GM10847 (cell line): ENCODE results near the gene TMBIM1.

ENCODE experiments used
- POLR2A ChIP-seq: IDR thresholded peaks from 2 replicates; pipeline ENCODE4 v1.6.1; 2011; ENCODE audit not compliant: insufficient read length; ENCODE audit errors: extremely low read depth

The TMBIM1 gene

GRCh38 chr2:218260166-218260565, 32.1 kb downstream of the TMBIM1 start:
- TF ChIP-seq POLR2A, result no peak

GRCh38 chr2:218259099-218259961, 33.0 kb downstream of the TMBIM1 start:
- TF ChIP-seq POLR2A, result no peak

- no peak for TF ChIP-seq POLR2A
These were observed 34.8 kb downstream of the TMBIM1 start for GRCh38 chr2:218257390-218257981.

GRCh38 chr2:218256612-218257350, 35.5 kb downstream of the TMBIM1 start:
- no peak for TF ChIP-seq POLR2A

- no peak for TF ChIP-seq POLR2A
These were observed 36.9 kb downstream of the TMBIM1 start for GRCh38 chr2:218255446-218255845.

- TF ChIP-seq POLR2A, result no peak
These were observed 39.1 kb downstream of the TMBIM1 start for GRCh38 chr2:218253232-218253625.

- no peak for TF ChIP-seq POLR2A
These were observed 39.6 kb downstream of the TMBIM1 start for GRCh38 chr2:218252509-218253231.

- no peak for TF ChIP-seq POLR2A
These were observed 42.6 kb downstream of the TMBIM1 start for GRCh38 chr2:218249691-218250090.

- TF ChIP-seq POLR2A, result no peak
These were observed 47.1 kb downstream of the TMBIM1 start for GRCh38 chr2:218245214-218245613.

- TF ChIP-seq POLR2A, result no peak
These were observed 47.6 kb downstream of the TMBIM1 start for GRCh38 chr2:218244665-218245064.

GRCh38 chr2:218244204-218244603, 48.1 kb downstream of the TMBIM1 start:
- no peak for TF ChIP-seq POLR2A

- no peak for TF ChIP-seq POLR2A
These were observed 53.4 kb downstream of the TMBIM1 start for GRCh38 chr2:218238887-218239286.

GRCh38 chr2:218236829-218237228, 55.5 kb downstream of the TMBIM1 start:
- no peak for TF ChIP-seq POLR2A

- no peak for TF ChIP-seq POLR2A
These were observed 57.3 kb downstream of the TMBIM1 start for GRCh38 chr2:218235017-218235416.

GRCh38 chr2:218234521-218234920, 57.8 kb downstream of the TMBIM1 start:
- TF ChIP-seq POLR2A, result no peak
